GM21825 (cell line): ENCODE results near the gene ASXL1.
"Not testable (repeated sequence)": the region's sequence is repeated elsewhere in the genome, so short reads cannot be mapped to it uniquely, and the experiment has no call there.

Experiments
- ATAC-seq: cut with Tn5 transposase; IDR thresholded peaks from one replicate; pipeline ENCODE4 v1.9.1; 2021; ENCODE audit warnings: mild to moderate bottlenecking, moderate library complexity; ENCODE audit not compliant: unreplicated experiment

Gene ASXL1

DNA sequence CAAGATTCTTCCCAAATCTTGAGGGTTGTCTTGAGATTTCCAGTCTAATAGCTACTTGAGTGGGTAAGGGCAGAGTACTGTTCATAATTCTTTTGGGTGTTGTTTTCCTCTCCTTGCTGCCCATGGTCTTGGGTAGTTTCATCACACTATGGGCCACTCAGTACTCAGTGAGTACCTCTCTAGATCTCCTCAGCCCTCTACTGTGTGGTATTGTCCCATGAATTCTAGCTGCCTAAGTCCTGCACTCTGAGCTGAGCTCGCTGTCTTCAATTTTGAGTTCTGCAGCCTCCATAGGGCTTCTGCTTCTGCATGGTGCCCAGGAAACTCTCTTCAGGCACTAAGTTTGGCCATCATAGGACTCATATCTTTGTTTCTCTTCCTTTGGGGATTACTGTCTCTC is 42.3 kb downstream of the ASXL1 start:
- ATAC-seq = no peak

GRCh38 chr20:32404017-32404416 is 45.9 kb downstream of the ASXL1 start:
- ATAC-seq = no peak

DNA sequence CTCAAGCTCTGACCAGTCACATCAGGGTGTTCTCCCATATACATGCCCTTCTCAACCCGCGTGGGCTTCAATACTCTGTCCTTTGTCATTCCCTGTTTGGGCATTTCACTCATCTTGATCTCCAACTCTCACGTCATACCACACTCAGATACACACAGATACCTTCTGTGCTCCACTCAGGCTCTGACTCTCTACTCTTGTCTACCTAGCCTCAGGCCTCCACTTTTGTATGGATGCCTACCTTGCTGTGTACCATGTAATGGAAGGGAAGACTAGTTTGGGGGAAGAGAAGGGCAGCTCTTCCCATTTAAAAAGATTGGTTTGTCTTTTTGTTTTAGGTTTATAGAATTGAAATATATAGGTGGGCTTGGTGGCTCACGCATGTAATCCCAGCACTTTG is 48.6 kb downstream of the ASXL1 start:
- no peak for ATAC-seq

DNA sequence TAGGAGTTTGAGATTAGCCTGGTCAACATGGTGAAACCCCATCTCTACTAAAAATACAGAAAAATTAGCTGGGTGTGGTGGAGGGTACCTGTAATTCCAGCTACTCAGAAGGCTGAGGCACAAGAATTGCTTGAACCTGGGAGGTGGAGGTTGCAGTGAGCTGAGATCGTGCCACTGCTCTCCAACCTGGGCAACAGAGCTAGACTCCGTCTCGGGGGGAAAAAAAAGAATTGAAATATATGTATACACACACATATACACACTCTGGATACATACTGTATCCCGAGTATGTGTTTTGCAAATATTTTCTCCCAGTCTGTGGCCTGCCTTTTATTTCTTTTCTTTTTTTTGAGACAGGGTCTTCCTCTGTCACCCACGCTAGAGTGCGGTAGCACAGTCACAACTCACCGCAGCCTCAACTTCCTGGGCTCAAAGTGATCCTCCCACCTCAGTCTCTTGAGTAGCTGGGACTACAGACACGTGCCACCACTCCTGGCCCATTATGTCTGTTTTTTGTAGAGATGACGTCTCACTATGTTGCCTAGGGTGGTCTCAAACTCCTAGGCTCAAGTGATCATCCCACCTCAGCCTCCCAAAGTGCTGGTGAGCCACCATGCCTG is 49.1 kb downstream of the ASXL1 start:
- not testable (repeated sequence) for ATAC-seq

- ATAC-seq = no peak
These were observed 54.0 kb downstream of the ASXL1 start for GRCh38 chr20:32411955-32412706.

GRCh38 chr20:32415494-32415893 is 57.4 kb downstream of the ASXL1 start:
- no peak for ATAC-seq

DNA sequence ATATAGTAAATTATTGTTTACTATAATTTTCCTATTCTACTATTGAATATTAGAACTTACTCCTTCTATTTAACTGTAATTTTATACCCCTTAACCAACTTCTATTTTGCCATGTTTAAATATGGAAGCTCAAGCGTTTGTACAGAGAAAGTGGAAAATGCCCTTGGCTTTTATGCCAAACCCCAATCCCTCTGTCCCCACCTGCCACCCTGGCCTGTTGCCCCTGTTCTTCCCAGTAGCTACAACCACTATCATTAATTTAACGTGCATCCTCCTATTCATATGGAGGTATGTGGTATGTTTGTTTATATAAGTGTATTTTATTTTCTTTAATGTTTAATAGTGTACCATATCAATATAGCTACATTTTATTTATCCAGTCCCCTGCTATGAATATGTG is 58.1 kb downstream of the ASXL1 start:
- ATAC-seq = no peak

DNA sequence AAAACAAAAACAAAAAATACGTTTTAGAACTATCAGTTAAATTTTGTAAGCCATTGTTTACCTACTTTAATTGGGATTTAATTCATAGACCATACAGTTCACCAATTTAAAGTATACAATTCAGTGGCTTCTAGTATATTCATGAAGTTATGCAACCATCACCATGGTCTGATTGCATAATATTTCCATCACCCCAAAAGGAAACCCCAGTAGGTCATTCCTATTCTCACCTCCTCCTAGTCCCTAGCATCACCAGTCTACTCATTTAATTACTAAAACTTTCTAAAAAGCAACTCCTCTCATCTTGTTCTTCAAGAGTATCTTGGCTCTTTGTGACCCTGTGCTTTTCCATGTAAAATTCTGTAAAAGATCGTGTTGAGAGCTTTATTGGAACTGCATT is 60.2 kb downstream of the ASXL1 start:
- ATAC-seq = no peak

- ATAC-seq = no peak
These were observed 63.2 kb downstream of the ASXL1 start for GRCh38 chr20:32421290-32421689.

GRCh38 chr20:32427996-32428395 is 69.9 kb downstream of the ASXL1 start:
- no peak for ATAC-seq

- ATAC-seq = no peak
These were observed 71.2 kb downstream of the ASXL1 start for GRCh38 chr20:32429343-32429742.

- ATAC-seq = no peak
These were observed 71.7 kb downstream of the ASXL1 start for GRCh38 chr20:32429745-32430360.

- no peak for ATAC-seq
These were observed 73.3 kb downstream of the ASXL1 start for GRCh38 chr20:32431457-32431856.

- no peak for ATAC-seq
These were observed 74.1 kb downstream of the ASXL1 start for GRCh38 chr20:32432277-32432676.

DNA sequence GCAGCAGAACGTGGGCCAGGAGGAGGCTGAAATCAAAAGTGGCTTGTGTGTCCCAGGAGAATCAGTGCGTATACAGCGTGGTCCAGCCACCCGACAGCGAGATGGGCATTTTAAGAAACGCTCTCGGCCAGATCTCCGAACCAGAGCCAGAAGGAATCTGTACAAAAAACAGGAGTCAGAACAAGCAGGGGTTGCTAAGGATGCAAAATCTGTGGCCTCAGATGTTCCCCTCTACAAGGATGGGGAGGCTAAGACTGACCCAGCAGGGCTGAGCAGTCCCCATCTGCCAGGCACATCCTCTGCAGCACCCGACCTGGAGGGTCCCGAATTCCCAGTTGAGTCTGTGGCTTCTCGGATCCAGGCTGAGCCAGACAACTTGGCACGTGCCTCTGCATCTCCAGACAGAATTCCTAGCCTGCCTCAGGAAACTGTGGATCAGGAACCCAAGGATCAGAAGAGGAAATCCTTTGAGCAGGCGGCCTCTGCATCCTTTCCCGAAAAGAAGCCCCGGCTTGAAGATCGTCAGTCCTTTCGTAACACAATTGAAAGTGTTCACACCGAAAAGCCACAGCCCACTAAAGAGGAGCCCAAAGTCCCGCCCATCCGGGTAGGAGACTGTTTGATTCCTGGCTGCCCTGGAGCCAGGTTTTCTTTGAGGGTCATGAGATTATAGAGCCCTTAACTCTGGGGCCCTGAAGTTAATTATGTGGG is 75.3 kb downstream of the ASXL1 start:
- ATAC-seq = no peak

GRCh38 chr20:32434434-32434833 is 76.3 kb downstream of the ASXL1 start:
- ATAC-seq = no peak

DNA sequence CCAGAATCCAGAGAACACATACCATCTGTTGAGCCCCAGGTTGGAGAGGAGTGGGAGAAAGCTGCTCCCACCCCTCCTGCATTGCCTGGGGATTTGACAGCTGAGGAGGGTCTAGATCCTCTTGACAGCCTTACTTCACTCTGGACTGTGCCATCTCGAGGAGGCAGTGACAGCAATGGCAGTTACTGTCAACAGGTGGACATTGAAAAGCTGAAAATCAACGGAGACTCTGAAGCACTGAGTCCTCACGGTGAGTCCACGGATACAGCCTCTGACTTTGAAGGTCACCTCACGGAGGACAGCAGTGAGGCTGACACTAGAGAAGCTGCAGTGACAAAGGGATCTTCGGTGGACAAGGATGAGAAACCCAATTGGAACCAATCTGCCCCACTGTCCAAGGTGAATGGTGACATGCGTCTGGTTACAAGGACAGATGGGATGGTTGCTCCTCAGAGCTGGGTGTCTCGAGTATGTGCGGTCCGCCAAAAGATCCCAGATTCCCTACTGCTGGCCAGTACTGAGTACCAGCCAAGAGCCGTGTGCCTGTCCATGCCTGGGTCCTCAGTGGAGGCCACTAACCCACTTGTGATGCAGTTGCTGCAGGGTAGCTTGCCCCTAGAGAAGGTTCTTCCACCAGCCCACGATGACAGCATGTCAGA is 77.4 kb downstream of the ASXL1 start:
- ATAC-seq = no peak

- ATAC-seq = no peak
These were observed 78.2 kb downstream of the ASXL1 start for GRCh38 chr20:32436142-32436861.

GRCh38 chr20:32436968-32437367 is 78.8 kb downstream of the ASXL1 start:
- no peak for ATAC-seq

DNA sequence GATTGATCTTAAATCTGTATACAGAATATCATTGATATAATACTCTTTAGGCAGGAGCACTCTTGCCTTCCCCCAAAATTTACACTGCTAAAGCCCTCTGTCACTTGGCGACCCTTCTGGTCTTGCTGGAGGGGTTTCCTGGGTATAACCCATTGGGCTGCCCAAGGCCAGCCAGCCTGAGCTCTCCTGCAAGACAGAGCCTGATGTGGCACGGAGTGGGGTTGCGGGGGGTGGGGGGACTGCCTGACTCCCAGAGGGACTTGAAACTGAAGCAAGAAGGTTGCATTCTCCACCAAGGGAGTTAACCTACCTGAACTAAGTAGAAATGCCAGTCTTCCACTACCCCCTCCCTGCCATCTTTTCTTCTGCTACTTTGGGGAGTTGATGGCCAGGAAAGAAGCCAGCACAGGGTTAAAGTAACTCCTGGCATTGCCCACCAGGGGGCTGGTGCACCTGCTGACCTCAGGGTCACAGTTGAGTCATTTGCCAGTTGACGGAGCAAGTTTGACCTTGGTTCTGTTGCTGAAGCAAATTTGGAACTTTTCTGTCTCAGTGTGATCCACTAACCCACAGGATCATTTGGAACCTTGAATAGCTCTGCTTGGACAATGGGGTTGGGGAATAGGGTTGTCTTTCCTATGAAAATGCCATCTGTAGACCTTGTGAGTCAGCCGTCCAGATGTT is 79.4 kb downstream of the ASXL1 start:
- no peak for ATAC-seq
